ENCODE results near the gene PRKG1. TPM values are rescaled to one million over a fixed set of nuclear protein-coding genes. Genes with fewer than 3 reads are reported as not detected.
"Not testable (repeated sequence)": the region's sequence is repeated elsewhere in the genome, so short reads cannot be mapped to it uniquely, and the experiment has no call there.

PRKG1 gene
- total RNA-seq, 1 experiment from 2014 or later = not detected

- no peak for DNase-seq (ENCODE audit: low read depth in 1 of 2, low spot score in 2 of 2)
- Histone ChIP-seq H3K36me3 (no peaks in the 10 kb centered on the region), H3K4me1 (replicated peaks) (no peaks in the 10 kb centered on the region), H3K9me3 (replicated peaks) (no peaks in the 10 kb centered on the region), H3K4me3 (no peak overlapping the region), H3K27me3 (replicated peaks) (no peaks in the 10 kb centered on the region), H3K27ac (no peak overlapping the region)
These were observed 945.4 kb downstream of the PRKG1 start for GRCh38 chr10:52019656-52020055.

- Histone ChIP-seq H3K4me1 (replicated peaks) (no peaks in the 10 kb centered on the region), H3K9me3 (replicated peaks) (no peaks in the 10 kb centered on the region), H3K36me3 (no peaks in the 10 kb centered on the region), H3K4me3 (no peak overlapping the region), H3K27me3 (replicated peaks) (no peaks in the 10 kb centered on the region), H3K27ac (no peak overlapping the region)
- no peak for DNase-seq (ENCODE audit: low read depth in 1 of 2, low spot score in 2 of 2)
These were observed 945.9 kb downstream of the PRKG1 start for GRCh38 chr10:52020173-52020572.

- no peaks in the 10 kb centered on the region for H3K9me3 ChIP-seq (replicated peaks)
- DNase-seq (ENCODE audit: low read depth in 1 of 2, low spot score in 2 of 2) = no peak
- no peak overlapping the region for H3K4me3 ChIP-seq
- no peak overlapping the region for H3K27ac ChIP-seq
- H3K4me1 ChIP-seq (replicated peaks) = no peaks in the 10 kb centered on the region
- H3K27me3 ChIP-seq (replicated peaks) = no peaks in the 10 kb centered on the region
- H3K36me3 ChIP-seq = no peaks in the 10 kb centered on the region
These were observed 946.4 kb downstream of the PRKG1 start for GRCh38 chr10:52020702-52021101.

- Histone ChIP-seq H3K9me3 (replicated peaks) (no peaks in the 10 kb centered on the region), H3K36me3 (no peaks in the 10 kb centered on the region), H3K4me1 (replicated peaks) (no peaks in the 10 kb centered on the region), H3K27me3 (replicated peaks) (no peaks in the 10 kb centered on the region), H3K27ac (no peak overlapping the region), H3K4me3 (no peak overlapping the region)
- no peak for DNase-seq (ENCODE audit: low read depth in 1 of 2, low spot score in 2 of 2)
These were observed 952.9 kb downstream of the PRKG1 start for GRCh38 chr10:52027055-52027705.

- Histone ChIP-seq H3K27me3 (replicated peaks) (no peaks in the 10 kb centered on the region), H3K27ac (no peak overlapping the region), H3K4me1 (replicated peaks) (no peaks in the 10 kb centered on the region), H3K4me3 (no peak overlapping the region), H3K9me3 (replicated peaks) (no peaks in the 10 kb centered on the region), H3K36me3 (no peaks in the 10 kb centered on the region)
- DNase-seq (ENCODE audit: low read depth in 1 of 2, low spot score in 2 of 2) = no peak
These were observed 954.2 kb downstream of the PRKG1 start for GRCh38 chr10:52028523-52028858.

- no peak for DNase-seq (ENCODE audit: low read depth in 1 of 2, low spot score in 2 of 2)
- Histone ChIP-seq H3K9me3 (replicated peaks) (no peaks in the 10 kb centered on the region), H3K36me3 (no peaks in the 10 kb centered on the region), H3K27me3 (replicated peaks) (no peaks in the 10 kb centered on the region), H3K4me3 (no peak overlapping the region), H3K27ac (no peak overlapping the region), H3K4me1 (replicated peaks) (no peaks in the 10 kb centered on the region)
These were observed 955.3 kb downstream of the PRKG1 start for GRCh38 chr10:52029628-52030027.

GRCh38 chr10:52030051-52030790 is 955.9 kb downstream of the PRKG1 start:
- Histone ChIP-seq H3K36me3 (no peaks in the 10 kb centered on the region), H3K4me1 (replicated peaks) (no peaks in the 10 kb centered on the region), H3K27ac (no peak overlapping the region), H3K27me3 (replicated peaks) (no peaks in the 10 kb centered on the region), H3K9me3 (replicated peaks) (no peaks in the 10 kb centered on the region), H3K4me3 (no peak overlapping the region)
- no peak for DNase-seq (ENCODE audit: low read depth in 1 of 2, low spot score in 2 of 2)

GRCh38 chr10:52030975-52031374 is 956.7 kb downstream of the PRKG1 start:
- H3K4me1 ChIP-seq (replicated peaks) = no peaks in the 10 kb centered on the region
- H3K36me3 ChIP-seq = no peaks in the 10 kb centered on the region
- H3K27me3 ChIP-seq (replicated peaks) = no peaks in the 10 kb centered on the region
- H3K9me3 ChIP-seq (replicated peaks) = no peaks in the 10 kb centered on the region
- no peak overlapping the region for H3K4me3 ChIP-seq
- DNase-seq (ENCODE audit: low read depth in 1 of 2, low spot score in 2 of 2) = no peak
- H3K27ac ChIP-seq = no peak overlapping the region

GRCh38 chr10:52031771-52032170 is 957.5 kb downstream of the PRKG1 start:
- Histone ChIP-seq H3K36me3 (no peaks in the 10 kb centered on the region), H3K27me3 (replicated peaks) (no peaks in the 10 kb centered on the region), H3K27ac (no peak overlapping the region), H3K4me3 (no peak overlapping the region), H3K9me3 (replicated peaks) (no peaks in the 10 kb centered on the region), H3K4me1 (replicated peaks) (no peaks in the 10 kb centered on the region)
- no peak for DNase-seq (ENCODE audit: low read depth in 1 of 2, low spot score in 2 of 2)

- H3K27me3 ChIP-seq (replicated peaks) = no peaks in the 10 kb centered on the region
- H3K9me3 ChIP-seq (replicated peaks) = no peaks in the 10 kb centered on the region
- no peak for DNase-seq (ENCODE audit: low read depth in 1 of 2, low spot score in 2 of 2)
- no peaks in the 10 kb centered on the region for H3K4me1 ChIP-seq (replicated peaks)
- H3K4me3 ChIP-seq = no peak overlapping the region
- no peaks in the 10 kb centered on the region for H3K36me3 ChIP-seq
- H3K27ac ChIP-seq = no peak overlapping the region
These were observed 958.7 kb downstream of the PRKG1 start for GRCh38 chr10:52032681-52033629.

GRCh38 chr10:52039002-52039793 is 964.9 kb downstream of the PRKG1 start:
- H3K9me3 ChIP-seq (replicated peaks); H3K4me3 ChIP-seq; DNase-seq (ENCODE audit: low read depth in 1 of 2, low spot score in 2 of 2); H3K4me1 ChIP-seq (replicated peaks); H3K27me3 ChIP-seq (replicated peaks); H3K36me3 ChIP-seq; H3K27ac ChIP-seq: not testable (repeated sequence)

GRCh38 chr10:52040486-52040885 is 966.2 kb downstream of the PRKG1 start:
- Histone ChIP-seq H3K27me3 (replicated peaks) (no peaks in the 10 kb centered on the region), H3K27ac (no peak overlapping the region), H3K4me3 (no peak overlapping the region), H3K9me3 (replicated peaks) (no peaks in the 10 kb centered on the region), H3K36me3 (no peaks in the 10 kb centered on the region), H3K4me1 (replicated peaks) (no peaks in the 10 kb centered on the region)
- DNase-seq (ENCODE audit: low read depth in 1 of 2, low spot score in 2 of 2) = no peak

- no peaks in the 10 kb centered on the region for H3K27me3 ChIP-seq (replicated peaks)
- H3K27ac ChIP-seq = no peak overlapping the region
- DNase-seq (ENCODE audit: low read depth in 1 of 2, low spot score in 2 of 2) = no peak
- no peaks in the 10 kb centered on the region for H3K36me3 ChIP-seq
- H3K4me1 ChIP-seq (replicated peaks) = no peaks in the 10 kb centered on the region
- H3K9me3 ChIP-seq (replicated peaks) = no peaks in the 10 kb centered on the region
- no peak overlapping the region for H3K4me3 ChIP-seq
These were observed 969.5 kb downstream of the PRKG1 start for GRCh38 chr10:52043811-52044210.
